ENCODE data around the gene SPRY4.

SPRY4 gene

GRCh38 chr5:142360607-142361120, 35.8 kb upstream of the SPRY4 start:
- no peak overlapping the region for H3K4me3 ChIP-seq (ENCODE audit: low read depth, low read length)
- in situ Hi-C loops (cut with HindIII; ENCODE audit: low sequenced_read_pairs), result no loop called here
- TF ChIP-seq CTCF (IDR thresholded peaks at IDR 0.05; ENCODE audit: low read depth, low read length), result no peak
- peak; percentile 71 for DNase-seq (ENCODE audit: low read depth, low spot score)

- no peak overlapping the region for H3K4me3 ChIP-seq (ENCODE audit: low read depth, low read length)
- TF ChIP-seq CTCF (IDR thresholded peaks at IDR 0.05; ENCODE audit: low read depth, low read length), result no peak
- DNase-seq (ENCODE audit: low read depth, low spot score), result no peak
- in situ Hi-C loops (cut with HindIII; ENCODE audit: low sequenced_read_pairs), result no loop called here
Observed at GRCh38 chr5:142360051-142360498, 35.3 kb upstream of the SPRY4 start.

- TF ChIP-seq CTCF (IDR thresholded peaks at IDR 0.05; ENCODE audit: low read depth, low read length), result no peak
- DNase-seq (ENCODE audit: low read depth, low spot score), result no peak
- in situ Hi-C loops (cut with HindIII; ENCODE audit: low sequenced_read_pairs), result no loop called here
- H3K4me3 ChIP-seq (ENCODE audit: low read depth, low read length), result no peak overlapping the region
Observed at GRCh38 chr5:142358648-142359047, 33.8 kb upstream of the SPRY4 start.

DNA sequence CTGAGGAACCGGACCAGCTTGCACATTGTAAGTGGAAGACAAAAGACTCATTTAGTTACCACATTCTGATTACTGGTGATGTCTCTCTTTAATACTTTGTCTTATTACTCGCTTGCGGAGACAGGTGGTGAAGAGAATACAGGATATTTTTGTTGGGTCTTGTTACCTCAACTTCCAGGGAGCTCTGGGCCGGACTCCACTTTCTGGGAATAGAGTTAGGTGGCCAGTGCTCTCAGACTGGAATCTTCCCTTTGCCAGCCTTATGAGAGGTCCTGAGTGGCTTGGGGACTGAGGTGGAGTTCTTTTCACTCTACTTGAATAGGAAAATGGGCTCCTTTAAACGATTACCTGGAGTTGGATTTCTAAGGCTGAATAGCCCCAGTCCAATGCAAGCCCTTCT, 33.3 kb upstream of the SPRY4 start:
- TF ChIP-seq CTCF (IDR thresholded peaks at IDR 0.05; ENCODE audit: low read depth, low read length), result no peak
- no peak for DNase-seq (ENCODE audit: low read depth, low spot score)
- in situ Hi-C loops (cut with HindIII; ENCODE audit: low sequenced_read_pairs), result no loop called here
- no peak overlapping the region for H3K4me3 ChIP-seq (ENCODE audit: low read depth, low read length)

DNA sequence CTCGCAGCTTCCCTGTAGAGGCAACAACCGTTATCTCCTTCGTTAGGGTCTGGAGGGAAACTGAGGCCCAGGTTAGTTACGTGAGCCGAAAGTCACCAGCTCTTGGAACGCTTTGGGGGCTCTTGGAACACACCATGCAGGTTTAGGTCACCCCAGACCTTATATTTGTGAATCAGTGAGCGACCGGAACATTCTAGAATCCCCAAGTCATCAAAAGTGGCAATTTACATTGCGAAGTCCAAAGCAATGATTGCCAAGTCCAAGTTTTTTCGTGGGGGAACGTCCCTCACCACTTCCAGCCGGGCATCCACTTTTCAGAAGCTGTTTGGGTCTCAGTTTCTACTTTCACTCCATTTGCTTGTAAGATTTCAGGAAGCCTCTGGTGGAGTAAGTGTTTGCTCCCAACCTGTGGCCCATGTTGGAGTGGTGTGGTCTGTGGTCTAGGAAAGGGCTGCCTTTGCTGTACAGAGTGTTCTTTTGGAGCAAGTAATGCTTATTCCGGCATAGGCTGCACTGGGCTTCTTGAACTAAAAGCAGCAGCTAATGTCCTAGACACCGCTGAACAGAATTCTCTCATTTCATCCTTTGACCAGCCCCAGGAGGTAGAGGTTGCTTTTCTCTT, 32.8 kb upstream of the SPRY4 start:
- peak; percentile 62 for DNase-seq (ENCODE audit: low read depth, low spot score)
- H3K4me3 ChIP-seq (ENCODE audit: low read depth, low read length), result peak overlapping the region; percentile 28
- no peak for TF ChIP-seq CTCF (IDR thresholded peaks at IDR 0.05; ENCODE audit: low read depth, low read length)
- in situ Hi-C loops (cut with HindIII; ENCODE audit: low sequenced_read_pairs), result no loop called here

- peak; percentile 97 for DNase-seq (ENCODE audit: low read depth, low spot score)
- TF ChIP-seq CTCF (IDR thresholded peaks at IDR 0.05; ENCODE audit: low read depth, low read length), result no peak
- in situ Hi-C loops (cut with HindIII; ENCODE audit: low sequenced_read_pairs), result no loop called here
Observed at GRCh38 chr5:142356716-142357468, 32.1 kb upstream of the SPRY4 start.

More at GRCh38 chr5:142356716-142357468, 32.1 kb upstream of the SPRY4 start:
- peak overlapping the region; percentile 36 for H3K4me3 ChIP-seq (ENCODE audit: low read depth, low read length)
